OCI-LY3 (cell line): ENCODE data around the gene MAPKAPK2.

Experiments used
- CTCF ChIP-seq: fragments of 200-600, 300-600 bp; sonication (generic); IDR thresholded peaks from 2 replicates; pipeline ENCODE4 v1.5.1; 2014; ENCODE audit warnings: antibody characterized with exemption, low read length, low read depth
- EZH2phosphoT487 ChIP-seq: fragments of 200-600 bp; shearing (Covaris generic); IDR thresholded peaks from 2 replicates; pipeline ENCODE4 v1.6.1; 2018; ENCODE audit warnings: antibody characterized with exemption, mixed run types, low read depth

- TF ChIP-seq CTCF (no peak), EZH2phosphoT487 (no peak)
These were observed 702 bp upstream of the MAPKAPK2 start for GRCh38 chr1:206684003-206684402.
